PC-9 (cell line): ENCODE data around the gene SLC4A1AP.
"Not testable (repeated sequence)": the region's sequence is repeated elsewhere in the genome, so short reads cannot be mapped to it uniquely, and the experiment has no call there.

Experiments used
- CTCF ChIP-seq: fragments of 200-600 bp; sonication (generic); conservative IDR thresholded peaks from 2 replicates; pipeline ENCODE4 v1.6.1; 2017; ENCODE audit warnings: mixed run types, antibody characterized with exemption, mild to moderate bottlenecking, moderate library complexity
- EZH2 ChIP-seq: fragments of 200-600 bp; sonication (generic); IDR thresholded peaks from 2 replicates; pipeline ENCODE4 v1.8.0; 2017; ENCODE audit warnings: antibody characterized with exemption, low read depth

GRCh38 chr2:27626323-27626722, 37.4 kb upstream of the SLC4A1AP start:
- not testable (repeated sequence) for TF ChIP-seq CTCF, EZH2
